K562 (cell line): ENCODE results near the gene EFS. TPM values are rescaled to one million over a fixed set of nuclear protein-coding genes. Genes with fewer than 3 reads are reported as not detected.
A peak's percentile ranks its signal among the peaks of the same experiment; 100 is the strongest.

Source experiments
- ATAC-seq: fragments of 200-7000 bp; cut with Tn5 transposase; 3 replicates; pipeline ENCODE4 v1.9.1; 2020; ENCODE audit warnings: moderate library complexity
- BruUV-seq: library from RNA; stranded (reverse); fragments of 400-500 nt; replicated peaks from 2 replicates; lab custom pipeline; 2021; lab: Mats Ljungman, UMichigan
- CTCF ChIA-PET: fragments of 300-600 bp; formaldehyde crosslinking; extraction: SDS; loops from one replicate; lab custom pipeline; 2021; ENCODE audit warnings: low intra/inter-chr PET ratio; lab: Yijun Ruan, JAX
- POLR2A ChIA-PET: fragments of 300-600, 350-650 bp; sonication (Branson Sonifier 250); formaldehyde crosslinking; extraction: SDS; loops from one replicate; lab custom pipeline; 2021; ENCODE audit warnings: antibody characterized with exemption, inconsistent platforms; lab: Yijun Ruan, JAX
- DNase-seq, 4 experiments: peaks; one replicate each; pipeline versions ENCODE4 v3.0.0 to v3.0.0-alpha.2; 2011 to 2018; ENCODE audit warnings: low spot score in 3 of 4, mixed read lengths in 3 of 4; ENCODE audit errors: extremely low read depth in 1 of 4
- FAIRE-seq: peaks from 2 replicates; lab custom pipeline; 2011; peaks lifted over from hg19 to GRCh38; lab: Jason Lieb, UNC
- H2AFZ ChIP-seq: 2 replicates; pipeline ENCODE4 v1.6.0; 2011; ENCODE audit warnings: low read depth, low read length, control low read depth, inconsistent platforms
- H3K27ac ChIP-seq: fragments of 200-600 bp; 3 replicates; pipeline ENCODE4 v1.8.0; 2011; ENCODE audit warnings: low read depth, mild to moderate bottlenecking, control low read depth, inconsistent platforms, low read length, moderate library complexity, mixed read lengths; ENCODE audit errors: extremely low read depth
- H3K27me3 ChIP-seq, 2 experiments: fragments of 300-600 bp in 1 of 2; 2 replicates in 1 of 2; 3 replicates in 1 of 2; pipeline versions ENCODE4 v1.6.0 to v1.8.0; 2011; ENCODE audit warnings: inconsistent platforms in 2 of 2, low read length in 2 of 2, mild to moderate bottlenecking in 1 of 2, mixed read lengths in 1 of 2, moderate library complexity in 1 of 2; ENCODE audit not compliant: control insufficient read depth in 2 of 2, insufficient read depth in 2 of 2
- H3K36me3 ChIP-seq: fragments of 300-600 bp; 3 replicates; pipeline ENCODE4 v1.8.0; 2011; ENCODE audit warnings: mild to moderate bottlenecking, low read length, inconsistent platforms; ENCODE audit not compliant: control insufficient read depth, insufficient read depth
- H3K4me1 ChIP-seq, 2 experiments: fragments of 200-600 bp in 1 of 2; replicated peaks in 1 of 2; 2 replicates in 1 of 2; 3 replicates in 1 of 2; pipeline versions ENCODE4 v1.5.1 to v1.8.0; 2011; ENCODE audit warnings: inconsistent platforms in 2 of 2, low read length in 2 of 2, mild to moderate bottlenecking in 1 of 2, mixed read lengths in 1 of 2, moderate library complexity in 1 of 2; ENCODE audit not compliant: control insufficient read depth in 2 of 2, insufficient read depth in 2 of 2
- H3K4me2 ChIP-seq: 2 replicates; pipeline ENCODE4 v1.6.1; 2011; ENCODE audit warnings: low read length, control low read depth, inconsistent platforms, mixed read lengths; ENCODE audit not compliant: insufficient read depth
- H3K4me3 ChIP-seq: fragments of 200-600 bp; sonication (generic), shearing (Covaris generic); 2 replicates; pipeline ENCODE4 v1.5.1; 2016; ENCODE audit warnings: control low read depth, inconsistent platforms
- H3K79me2 ChIP-seq: fragments of 200-600 bp; 3 replicates; pipeline ENCODE4 v1.8.0; 2011; ENCODE audit warnings: low read length, inconsistent platforms; ENCODE audit not compliant: control insufficient read depth, insufficient read depth
- H3K9ac ChIP-seq, 2 experiments: 2 replicates each; pipeline versions ENCODE4 v1.6.0 to v1.6.1; 2011; ENCODE audit warnings: low read depth in 2 of 2, low read length in 2 of 2, control low read depth in 1 of 2, inconsistent platforms in 1 of 2, mild to moderate bottlenecking in 1 of 2, mixed read lengths in 1 of 2; ENCODE audit not compliant: insufficient read depth in 1 of 2
- H3K9me1 ChIP-seq: one replicate; pipeline ENCODE4 v1.6.0; 2011; ENCODE audit warnings: inconsistent platforms, mild to moderate bottlenecking, low read length, moderate library complexity; ENCODE audit not compliant: control insufficient read depth, insufficient read depth
- H3K9me3 ChIP-seq: replicated peaks from 2 replicates; pipeline ENCODE4 v1.5.1; 2011; ENCODE audit warnings: low read depth, low read length, inconsistent platforms; ENCODE audit not compliant: control insufficient read depth, insufficient read depth
- H4K20me1 ChIP-seq: replicated peaks from 2 replicates; pipeline ENCODE4 v1.6.1; 2011; ENCODE audit warnings: low read length, inconsistent platforms, mixed read lengths; ENCODE audit not compliant: control insufficient read depth, insufficient read depth
- MED1 ChIP-seq: sonication (generic); formaldehyde crosslinking; IDR thresholded peaks from 2 replicates; pipeline ENCODE4 v1.8.1; 2023; ENCODE audit warnings: missing genetic modification reagents, borderline replicate concordance
- RCOR1 ChIP-seq, 2 experiments: IDR thresholded peaks; 2 replicates each; pipeline ENCODE4 v1.6.1; 2012; ENCODE audit warnings: low read depth in 2 of 2, low read length in 2 of 2, borderline replicate concordance in 1 of 2, improper control_type of control experiment in 1 of 2
- SNRNP70 ChIP-seq: fragments of 200-400 bp; formaldehyde crosslinking; optimal IDR thresholded peaks from 2 replicates; pipeline ENCODE3; 2017; ENCODE audit warnings: low read depth, low read length
- TBL1XR1 ChIP-seq, 2 experiments: IDR thresholded peaks; 2 replicates each; pipeline ENCODE4 v1.6.1; 2012; ENCODE audit warnings: improper control_type of control experiment in 2 of 2, low read length in 2 of 2, mild to moderate bottlenecking in 1 of 2
- XRCC3 ChIP-seq: fragments of 450-650 bp; IDR thresholded peaks from 2 replicates; pipeline ENCODE4 v1.6.1; 2017; ENCODE audit warnings: mild to moderate bottlenecking, moderate library complexity
- ZNF764 ChIP-seq: fragments of 250-450 bp; sonication (Bioruptor Pico); IDR thresholded peaks from 2 replicates; pipeline ENCODE4 v1.4.0; 2020; ENCODE audit warnings: low read depth, mild to moderate bottlenecking, moderate library complexity
- WGBS: fragments of 100-300 bp; shearing (Covaris generic); methylation state at CpG from one replicate; pipeline ENCODE4 v1.1.6; 2016; ENCODE audit warnings: low coverage, mixed read lengths; ENCODE audit not compliant: insufficient coverage; ENCODE audit errors: missing lambda C conversion rate; 5-methylcytosine and 5-hydroxymethylcytosine counted together
- in situ Hi-C: fragments of 300-500 bp; cut with MboI; formaldehyde crosslinking; loops from 4 replicates; pipeline ENCODE4 v1.15.0; 2018; ENCODE audit warnings: inconsistent platforms, mixed read lengths
- intact Hi-C: fragments of 100-400 bp; cut with micrococcal nuclease; formaldehyde crosslinking; loops from 2 replicates; pipeline ENCODE4 v1.14.2; 2022
- polyA plus RNA-seq, 8 experiments: library from polyadenylated mRNA; depleted of rRNA in 4 of 8; stranded (reverse) in 5 of 8; unstranded in 3 of 8; fragments of >200 nt; fragmentation: Nextera tagmentation in 2 of 8; fragmentation: Illumina TruSeq in 1 of 8; extraction: Ambion mirVana in 2 of 8; extraction: Trizol in 1 of 8; gene quantifications; 2 replicates each; pipeline versions ENCODE4 v1.2.1 to v1.2.3, GENCODE V29; 2011 to 2014; ENCODE audit warnings: inconsistent platforms in 1 of 8, missing spikeins in 1 of 8
- total RNA-seq, 7 experiments: library from RNA; depleted of rRNA in 6 of 7; stranded (reverse); fragments of >200 nt in 6 of 7; fragmentation: Illumina TruSeq in 2 of 7; extraction: Trizol in 2 of 7; gene quantifications; 2 replicates each; pipeline versions ENCODE4 v1.2.1 to v1.2.3, GENCODE V29; 2011 to 2021; ENCODE audit warnings: low replicate concordance in 1 of 7
- TF ChIP-seq, protein P1 (sequence below): fragments of 450-650 bp; IDR thresholded peaks from 2 replicates; pipeline ENCODE4 v1.6.1; 2018; ENCODE audit not compliant: partially characterized antibody

Gene EFS
- total and polyA plus RNA-seq, 9 of the 15 experiments (the other 6 are each of a cell fraction or from before 2014, with no cell fraction given), result 0.01 to 0.03 TPM; not detected in 7

DNA sequence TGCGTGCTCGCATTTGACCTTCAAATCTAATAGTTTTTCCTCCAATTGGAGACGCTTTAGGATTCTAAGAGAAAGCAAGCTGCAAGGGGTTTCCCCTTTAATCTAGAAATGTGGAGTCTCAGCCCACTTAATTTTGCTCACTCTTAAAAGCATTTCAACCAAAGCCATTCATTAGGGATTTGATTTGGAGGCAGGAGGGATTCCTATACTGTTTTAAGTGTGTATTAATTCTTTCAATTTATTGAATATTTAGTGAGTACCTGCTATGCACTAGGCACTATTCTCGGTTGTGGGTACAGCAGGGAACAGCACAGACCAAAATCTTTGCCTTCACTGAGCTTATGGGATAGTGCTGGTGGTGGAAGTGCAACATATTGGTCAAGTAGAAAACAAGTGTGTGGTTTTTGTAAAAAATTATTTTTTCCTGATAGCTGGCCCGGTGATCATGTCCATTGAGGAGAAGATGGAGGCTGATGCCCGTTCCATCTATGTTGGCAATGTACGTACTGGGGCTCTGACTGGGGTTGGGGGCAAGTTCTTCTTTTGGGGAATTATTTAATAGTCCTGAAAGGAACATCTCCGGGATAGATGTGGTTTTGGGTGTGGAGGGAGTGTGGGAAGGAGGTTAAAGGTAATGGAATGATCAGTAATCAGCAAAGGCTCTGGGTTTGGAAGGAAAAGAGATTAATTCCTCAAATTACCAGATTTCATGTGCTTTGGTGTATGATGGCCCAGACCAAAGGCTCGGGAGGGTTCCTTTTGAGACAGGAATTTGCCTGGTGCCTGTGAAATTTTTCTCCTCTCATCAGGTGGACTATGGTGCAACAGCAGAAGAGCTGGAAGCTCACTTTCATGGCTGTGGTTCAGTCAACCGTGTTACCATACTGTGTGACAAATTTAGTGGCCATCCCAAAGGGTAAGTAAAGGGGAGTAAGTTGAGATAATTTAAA, 42.1 kb downstream of the EFS start:
- DNase-seq (no peak), FAIRE-seq (no peak), ATAC-seq (no peak)
- Histone ChIP-seq H3K4me3 (peak overlapping the region; percentile 90), H3K9me1 (no peaks in the 10 kb centered on the region), H3K27me3 (no peaks in the 10 kb centered on the region), H3K4me1 (peaks cover 11 to 17% of the 10 kb centered on the region in 2 experiments; a peak in 4 of 5 replicates), H4K20me1 (no peaks in the 10 kb centered on the region; the same call in 1 of the 2 replicates), H3K36me3 (peaks cover 58% of the 10 kb centered on the region; the same call in 2 of the 3 replicates), H2AFZ (no peak overlapping the region; the same call in 1 of the 2 replicates), H3K9ac (peak overlapping the region; percentile 97 to 100), H3K4me2 (peak overlapping the region; percentile 98), H3K27ac (peak overlapping the region; percentile 95), H3K9me3 (no peaks in the 10 kb centered on the region), H3K79me2 (peaks cover 34% of the 10 kb centered on the region)
- CTCF ChIA-PET, result interaction anchor here (0.6 kb wide), 1 partner anchor 54 kb away, joined by 6 read pairs; no protein-coding TSS in a partner anchor
- WGBS, result 31% methylated on average over 10 of the region's 10 CpGs
- TSS peak; percentile 37 for BruUV-seq
- intact Hi-C loops (loop anchor here (2.0 to 10.0 kb wide), 3 partner anchors 58 to 232 kb away; partner anchors contain the start of genes THTPA and ZFHX2), in situ Hi-C loops (no loop called here)
- no peak for TF ChIP-seq TBL1XR1 (IDR thresholded peaks at IDR 0.05; ENCODE audit: low read length in 2 of 2)
- no peak for TF ChIP-seq ZNF764 (CRISPR knock-in tag)
- TF ChIP-seq XRCC3, result no peak
- TF ChIP-seq SNRNP70, result no peak
- TF ChIP-seq MED1 (CRISPR knock-in tag), result no peak
- no peak for TF ChIP-seq RCOR1 (IDR thresholded peaks at IDR 0.05; ENCODE audit: borderline replicate concordance in 1 of 2, low read depth in 2 of 2, low read length in 2 of 2)
- TF ChIP-seq, protein P1, sequence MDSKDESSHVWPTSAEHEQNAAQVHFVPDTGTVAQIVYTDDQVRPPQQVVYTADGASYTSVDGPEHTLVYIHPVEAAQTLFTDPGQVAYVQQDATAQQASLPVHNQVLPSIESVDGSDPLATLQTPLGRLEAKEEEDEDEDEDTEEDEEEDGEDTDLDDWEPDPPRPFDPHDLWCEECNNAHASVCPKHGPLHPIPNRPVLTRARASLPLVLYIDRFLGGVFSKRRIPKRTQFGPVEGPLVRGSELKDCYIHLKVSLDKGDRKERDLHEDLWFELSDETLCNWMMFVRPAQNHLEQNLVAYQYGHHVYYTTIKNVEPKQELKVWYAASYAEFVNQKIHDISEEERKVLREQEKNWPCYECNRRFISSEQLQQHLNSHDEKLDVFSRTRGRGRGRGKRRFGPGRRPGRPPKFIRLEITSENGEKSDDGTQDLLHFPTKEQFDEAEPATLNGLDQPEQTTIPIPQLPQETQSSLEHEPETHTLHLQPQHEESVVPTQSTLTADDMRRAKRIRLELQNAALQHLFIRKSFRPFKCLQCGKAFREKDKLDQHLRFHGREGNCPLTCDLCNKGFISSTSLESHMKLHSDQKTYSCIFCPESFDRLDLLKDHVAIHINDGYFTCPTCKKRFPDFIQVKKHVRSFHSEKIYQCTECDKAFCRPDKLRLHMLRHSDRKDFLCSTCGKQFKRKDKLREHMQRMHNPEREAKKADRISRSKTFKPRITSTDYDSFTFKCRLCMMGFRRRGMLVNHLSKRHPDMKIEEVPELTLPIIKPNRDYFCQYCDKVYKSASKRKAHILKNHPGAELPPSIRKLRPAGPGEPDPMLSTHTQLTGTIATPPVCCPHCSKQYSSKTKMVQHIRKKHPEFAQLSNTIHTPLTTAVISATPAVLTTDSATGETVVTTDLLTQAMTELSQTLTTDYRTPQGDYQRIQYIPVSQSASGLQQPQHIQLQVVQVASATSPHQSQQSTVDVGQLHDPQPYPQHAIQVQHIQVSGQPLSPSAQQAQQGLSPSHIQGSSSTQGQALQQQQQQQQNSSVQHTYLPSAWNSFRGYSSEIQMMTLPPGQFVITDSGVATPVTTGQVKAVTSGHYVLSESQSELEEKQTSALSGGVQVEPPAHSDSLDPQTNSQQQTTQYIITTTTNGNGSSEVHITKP, result no peak
- POLR2A ChIA-PET, result interaction anchor here (0.6 to 3.9 kb wide), 17 partner anchors 8 to 503 kb away, joined by 3 to 30 read pairs (median 4); partner anchors contain the start of genes HAUS4, HOMEZ, PPP1R3E and THTPA
